HepG2 (cell line): ENCODE data around the gene NGFR.

Source experiments
- TP53 ChIP-seq: sonication (generic); formaldehyde crosslinking; conservative IDR thresholded peaks from 2 replicates; pipeline ENCODE4 v1.4.0; 2020; ENCODE audit warnings: missing genetic modification reagents
- TF ChIP-seq, protein P1 (sequence below): sonication (generic); formaldehyde crosslinking; IDR thresholded peaks from 2 replicates; pipeline ENCODE4 v1.5.0; 2020; ENCODE audit warnings: mild to moderate bottlenecking, low read depth, missing genetic modification reagents, borderline replicate concordance

DNA sequence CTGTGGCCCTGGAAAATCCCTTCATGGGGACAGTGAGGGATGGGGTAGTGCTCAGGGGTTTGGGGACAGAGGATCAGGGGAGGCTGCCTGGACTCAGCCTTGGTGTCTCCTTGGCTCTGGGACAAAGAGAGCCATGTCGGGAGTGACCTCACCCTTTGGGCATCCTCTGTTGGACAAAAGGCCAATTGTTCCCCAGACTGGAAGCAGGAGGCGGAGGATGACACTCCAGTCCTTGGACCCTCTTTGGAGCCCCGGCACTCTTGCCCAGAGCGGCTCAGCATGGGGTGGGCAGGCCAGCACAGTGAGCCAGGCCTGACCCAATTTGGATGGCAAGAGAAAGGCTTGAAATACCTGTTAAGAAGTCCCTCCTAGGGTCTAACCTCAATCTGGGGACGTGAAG lies 41.0 kb upstream of the NGFR start:
- no peak for TF ChIP-seq TP53 (CRISPR knock-in tag)
- TF ChIP-seq, protein P1, sequence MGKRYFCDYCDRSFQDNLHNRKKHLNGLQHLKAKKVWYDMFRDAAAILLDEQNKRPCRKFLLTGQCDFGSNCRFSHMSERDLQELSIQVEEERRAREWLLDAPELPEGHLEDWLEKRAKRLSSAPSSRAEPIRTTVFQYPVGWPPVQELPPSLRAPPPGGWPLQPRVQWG (CRISPR knock-in tag): no peak
